GM19467 (cell line): ENCODE results near the gene STON1.
"Not testable (repeated sequence)": the region's sequence is repeated elsewhere in the genome, so short reads cannot be mapped to it uniquely, and the experiment has no call there.

ENCODE experiments used
- ATAC-seq: cut with Tn5 transposase; IDR thresholded peaks from one replicate; pipeline ENCODE4 v1.9.1; 2021; ENCODE audit warnings: mild to moderate bottlenecking, moderate library complexity; ENCODE audit not compliant: unreplicated experiment

STON1 gene

DNA sequence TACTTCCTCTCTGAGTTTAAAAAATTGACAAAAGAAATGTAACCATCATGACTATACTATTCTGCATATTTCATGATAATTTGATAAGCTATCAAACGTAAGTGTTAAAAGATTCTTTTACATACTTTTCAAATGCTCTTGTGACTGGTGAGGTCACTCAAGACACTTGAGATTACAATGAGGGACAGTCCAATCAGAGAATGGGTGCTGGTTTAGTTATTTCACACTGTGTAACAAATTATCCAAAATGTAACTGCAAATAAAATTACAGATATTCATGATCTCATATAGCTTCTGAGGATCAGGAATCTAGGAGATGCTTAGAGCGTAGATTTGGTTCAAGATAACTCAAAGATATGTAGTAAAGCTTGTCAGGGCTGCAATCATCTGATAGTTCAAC lies 83.3 kb downstream of the STON1 start:
- no peak for ATAC-seq

DNA sequence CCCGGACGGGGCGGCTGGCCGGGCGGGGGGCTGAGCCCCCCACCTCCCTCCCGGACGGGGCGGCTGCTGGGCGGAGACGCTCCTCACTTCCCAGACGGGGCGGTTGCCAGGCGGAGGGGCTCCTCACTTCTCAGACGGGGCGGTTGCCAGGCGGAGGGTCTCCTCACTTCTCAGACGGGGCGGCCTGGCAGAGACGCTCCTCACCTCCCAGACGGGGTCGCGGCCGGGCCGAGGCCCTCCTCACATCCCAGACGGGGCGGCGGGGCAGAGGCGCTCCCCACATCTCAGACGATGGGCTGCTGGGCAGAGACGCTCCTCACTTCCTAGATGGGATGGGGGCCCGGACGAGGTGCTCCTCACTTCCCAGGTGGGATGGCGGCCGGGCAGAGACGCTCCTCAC lies 84.6 kb downstream of the STON1 start:
- not testable (repeated sequence) for ATAC-seq

DNA sequence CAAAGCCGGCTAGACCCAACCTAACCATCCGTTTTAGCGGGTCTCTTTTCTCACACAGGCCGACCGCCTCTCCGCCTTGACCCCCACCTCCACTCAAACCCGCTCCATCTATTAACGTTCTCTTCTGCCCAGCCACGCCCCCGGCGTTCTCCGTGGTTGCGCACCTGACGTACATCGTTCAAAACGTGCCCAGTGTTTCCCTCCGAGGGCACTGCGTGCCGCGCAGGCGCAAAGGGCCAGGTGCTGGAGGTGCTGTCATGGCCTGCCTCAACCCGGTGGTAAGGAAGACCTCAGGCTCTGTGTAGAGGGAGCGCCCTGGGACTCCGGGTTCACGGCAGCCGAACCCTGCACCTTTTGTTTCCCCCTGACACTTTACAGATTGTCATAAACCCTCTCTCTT lies 87.7 kb downstream of the STON1 start, which contains the start of gene GTF2A1L:
GTF2A1L (plus strand) TSS at position 239 of the 400 bp plus-strand sequence; CDS start at position 258, 19 bp downstream.
- no peak for ATAC-seq

DNA sequence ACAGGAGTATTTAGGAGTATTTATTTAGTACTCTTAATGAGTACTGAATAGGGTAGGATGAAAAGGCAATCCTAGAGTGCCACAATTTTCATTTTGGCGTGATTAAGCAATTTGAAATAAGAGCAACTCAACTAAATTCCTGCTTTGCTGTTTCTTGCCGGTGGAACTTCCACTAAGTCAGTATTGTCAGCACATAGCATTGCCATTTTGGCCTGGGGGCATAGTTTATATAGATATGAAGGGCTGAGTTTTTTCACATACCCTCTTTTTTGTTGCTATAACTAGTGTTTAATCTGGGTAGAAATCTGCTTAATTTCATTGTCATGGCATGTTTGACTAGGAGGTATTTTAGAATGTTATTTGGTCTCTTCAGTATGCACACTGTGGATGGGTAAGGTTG lies 89.6 kb downstream of the STON1 start:
- ATAC-seq: no peak

DNA sequence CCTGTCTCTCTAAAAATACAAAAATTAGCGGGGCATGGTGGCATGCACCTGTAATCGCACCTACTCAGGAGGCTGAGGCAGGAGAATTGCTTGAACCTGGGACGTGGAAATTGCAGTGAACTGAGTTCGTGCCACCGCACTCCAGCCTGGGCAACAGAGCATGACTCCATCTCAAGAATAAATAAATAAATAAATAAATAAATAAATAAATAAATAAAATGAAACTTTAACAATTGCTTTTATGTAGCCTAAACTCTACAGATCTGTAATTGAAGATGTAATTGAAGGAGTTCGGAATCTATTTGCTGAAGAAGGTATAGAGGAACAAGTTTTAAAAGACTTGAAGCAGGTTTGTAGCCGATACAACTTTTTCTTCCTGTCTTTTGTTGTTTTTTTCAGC lies 90.7 kb downstream of the STON1 start:
- ATAC-seq: no peak

DNA sequence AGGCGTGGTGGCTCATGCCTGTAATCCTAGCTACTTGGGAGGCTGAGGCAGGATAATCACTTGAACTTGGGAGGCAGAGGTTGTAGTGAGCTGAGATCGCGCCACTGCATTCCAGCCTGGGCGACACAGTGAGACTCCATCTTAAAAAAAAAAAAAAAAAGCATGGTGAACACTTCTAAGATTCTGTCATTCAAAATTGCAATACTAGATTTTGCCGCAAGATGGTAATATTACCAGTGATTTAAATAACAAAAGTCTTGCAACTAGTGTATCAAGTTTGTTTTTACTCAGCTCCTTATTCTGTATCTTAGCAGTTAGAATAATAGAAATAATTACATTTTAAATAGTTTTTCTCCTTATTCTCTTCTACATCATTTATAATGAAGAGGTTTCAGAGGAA lies 92.7 kb downstream of the STON1 start:
- ATAC-seq: not testable (repeated sequence)

DNA sequence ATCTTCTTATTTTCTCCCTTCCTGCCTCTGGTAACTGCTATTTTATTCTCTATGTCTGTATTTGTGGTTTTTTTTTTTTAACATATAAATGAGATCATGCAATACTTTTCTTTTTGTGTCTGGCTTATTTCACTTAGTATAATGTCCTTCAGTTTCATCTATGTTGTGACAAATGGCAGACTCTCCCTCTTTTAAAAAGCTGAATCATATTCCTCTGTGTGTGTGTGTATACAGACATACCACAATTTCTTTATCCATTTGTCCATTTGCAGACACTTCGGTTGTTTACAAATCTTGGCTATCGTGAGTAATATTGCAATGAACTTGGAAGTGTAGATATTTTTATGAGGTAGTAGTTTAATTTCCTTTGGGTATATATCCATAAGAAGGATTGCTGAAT lies 94.7 kb downstream of the STON1 start:
- no peak for ATAC-seq

DNA sequence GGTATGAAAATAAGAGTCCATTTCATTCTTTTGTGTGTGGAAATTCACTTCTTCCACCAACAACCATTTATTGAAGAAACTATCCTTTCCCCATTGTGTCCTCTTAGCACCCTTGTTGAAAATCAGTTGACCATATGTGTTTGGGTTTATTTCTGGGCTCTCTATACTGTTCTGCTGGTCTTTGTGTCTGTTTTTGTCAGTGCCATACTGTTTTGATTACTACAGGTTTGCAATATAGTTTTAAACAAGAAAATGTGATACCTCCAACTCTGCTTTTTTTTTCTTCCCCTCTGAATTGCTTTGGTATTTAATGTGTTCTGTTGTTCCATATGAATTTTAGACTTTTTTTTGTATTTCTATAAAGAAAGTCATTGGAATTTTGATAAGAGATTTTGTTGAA lies 96.1 kb downstream of the STON1 start:
- no peak for ATAC-seq

DNA sequence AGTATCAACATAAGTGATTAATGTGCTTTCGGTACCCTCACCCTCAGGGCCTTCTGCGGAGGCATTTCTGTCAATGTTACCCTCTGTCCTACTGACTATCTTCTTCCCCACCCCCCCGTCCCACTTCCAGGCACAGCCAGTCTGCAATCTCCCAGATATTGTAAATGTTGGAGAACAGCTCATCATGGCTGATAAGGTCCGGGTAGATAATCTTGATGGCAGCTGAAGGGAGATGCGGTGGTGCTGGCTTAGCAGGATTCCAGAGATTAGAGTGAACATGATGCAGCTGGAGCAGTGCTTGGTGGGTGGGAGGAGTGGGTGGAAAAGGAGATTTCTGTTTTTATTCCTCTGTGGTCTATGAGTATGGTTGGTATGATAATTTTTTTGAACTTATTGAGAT lies 103.2 kb downstream of the STON1 start:
- no peak for ATAC-seq

DNA sequence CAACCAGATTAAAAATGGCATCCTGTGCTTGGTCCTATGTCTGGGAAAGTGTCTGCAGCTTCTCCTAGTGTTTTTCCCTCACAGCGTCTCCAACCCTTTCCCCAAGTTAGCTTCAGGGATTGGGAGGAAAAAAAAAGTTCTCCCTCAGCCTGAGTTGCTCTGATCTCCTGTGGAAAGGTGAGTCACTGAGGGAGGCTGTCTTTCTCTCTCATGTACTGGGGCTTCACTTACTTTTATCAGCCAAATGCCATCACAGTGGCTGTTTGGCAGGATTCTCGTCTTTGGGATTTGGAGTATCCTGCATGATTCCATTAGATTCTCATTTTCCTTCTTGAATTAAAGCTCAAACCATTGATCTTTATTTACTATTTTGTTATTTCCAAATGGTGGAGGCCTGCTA lies 105.8 kb downstream of the STON1 start:
- no peak for ATAC-seq

DNA sequence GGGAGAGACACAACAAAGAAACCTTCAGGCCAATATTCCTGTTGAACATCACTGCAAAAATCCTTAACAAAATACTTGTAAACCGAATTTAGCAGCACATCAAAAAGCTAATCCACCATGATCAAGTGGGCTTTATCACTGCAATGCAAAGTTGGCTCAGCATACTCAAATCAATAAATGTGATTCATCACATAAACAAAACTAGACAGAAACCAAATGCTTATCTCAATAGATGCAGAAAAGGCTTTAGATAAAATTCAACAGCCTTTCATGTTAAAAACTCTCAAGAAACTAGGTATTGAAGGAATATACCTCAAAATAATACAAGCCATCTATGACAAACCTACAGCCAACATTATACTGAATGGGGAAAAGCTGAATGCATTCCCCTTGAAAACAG lies 108.3 kb downstream of the STON1 start:
- no peak for ATAC-seq
